ENCODE results near the gene VTI1A.

DNA sequence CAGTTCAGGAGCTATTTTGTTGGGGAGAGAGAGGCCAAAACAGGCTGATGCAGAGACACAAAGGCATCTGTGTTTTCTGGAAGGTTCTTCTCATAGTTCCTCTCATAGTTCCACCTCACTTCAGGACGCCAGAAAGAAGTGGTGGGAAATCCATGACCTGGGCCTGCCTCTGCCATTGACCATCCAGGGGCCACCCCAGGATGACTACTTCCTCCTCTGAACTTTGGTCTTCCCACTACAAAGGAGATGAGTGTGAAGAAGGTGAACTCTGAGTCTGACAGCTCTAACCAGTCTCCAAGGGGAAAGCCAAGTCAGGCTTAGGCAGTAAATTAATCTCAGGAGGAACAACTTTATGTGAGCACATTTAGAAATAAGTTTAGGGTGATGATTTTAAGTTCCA is 327.2 kb downstream of the VTI1A start:
- TF ChIP-seq GLI4 (CRISPR knock-in tag; IDR thresholded peaks at IDR 0.05; ENCODE audit: borderline replicate concordance) (no peak), MED1 (CRISPR knock-in tag; IDR thresholded peaks at IDR 0.05) (no peak), CTCF (CRISPR knock-in tag; IDR thresholded peaks at IDR 0.05) (no peak), ZC3H4 (CRISPR knock-in tag; IDR thresholded peaks at IDR 0.05; ENCODE audit: borderline replicate concordance) (no peak), ZNF7 (CRISPR knock-in tag; IDR thresholded peaks at IDR 0.05) (no peak)
- TF ChIP-seq, protein P1, sequence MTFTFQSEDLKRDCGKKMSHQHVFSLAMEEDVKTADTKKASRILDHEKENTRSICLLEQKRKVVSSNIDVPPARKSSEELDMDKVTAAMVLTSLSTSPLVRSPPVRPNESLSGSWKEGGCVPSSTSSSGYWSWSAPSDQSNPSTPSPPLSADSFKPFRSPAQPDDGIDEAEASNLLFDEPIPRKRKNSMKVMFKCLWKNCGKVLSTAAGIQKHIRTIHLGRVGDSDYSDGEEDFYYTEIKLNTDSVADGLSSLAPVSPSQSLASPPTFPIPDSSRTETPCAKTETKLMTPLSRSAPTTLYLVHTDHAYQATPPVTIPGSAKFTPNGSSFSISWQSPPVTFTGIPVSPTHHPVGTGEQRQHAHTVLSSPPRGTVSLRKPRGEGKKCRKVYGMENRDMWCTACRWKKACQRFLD (CRISPR knock-in tag; IDR thresholded peaks at IDR 0.05; ENCODE audit: borderline replicate concordance): no peak

Measured in HepG2 (cell line).